ENCODE measurements around the gene HEMK1. TPM values are rescaled to one million over a fixed set of nuclear protein-coding genes. Genes with fewer than 3 reads are reported as not detected.

Gene HEMK1
- total and polyA plus RNA-seq, 2 of the 4 experiments (the other 2 are of a cell fraction): 17.2 to 20.8 TPM

DNA sequence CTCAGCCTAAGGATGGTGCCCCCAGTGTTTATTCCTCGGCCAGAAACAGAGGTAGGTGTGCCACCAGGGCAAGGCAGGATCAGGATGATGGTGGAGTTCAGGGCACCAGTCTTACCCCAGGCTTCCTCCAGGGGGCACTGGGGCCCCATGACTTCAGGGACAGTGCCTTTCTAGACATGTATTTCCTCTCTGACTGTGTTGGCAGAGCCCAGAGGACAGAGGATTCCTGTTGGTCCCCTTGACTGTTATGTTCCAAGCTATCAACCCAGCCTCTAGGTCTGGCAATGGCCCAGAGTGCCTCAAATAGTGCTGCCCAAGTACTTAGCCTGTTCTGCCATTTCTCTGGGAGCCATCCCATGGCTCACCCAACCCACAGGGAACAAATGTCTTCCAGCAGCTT lies 2.8 kb downstream of the HEMK1 start:
- WGBS, 2 experiments (ENCODE audit: extremely low coverage in 2 of 2, insufficient read length in 1 of 2): 0% methylated on average over 1 of the region's 1 CpG; no CpG with 5 or more reads in 1 of the 2 experiments
- CTCF ChIA-PET: interaction anchor here (0.9 to 2.5 kb wide), 5 partner anchors 17 to 104 kb away, joined by 3 to 20 read pairs (median 4); partner anchors contain the start of gene CISH

More for the DNA sequence above, 2.8 kb downstream of the HEMK1 start:
- Histone ChIP-seq H2BK15ac (ENCODE audit: low read depth, low read length) (no peak overlapping the region), H2BK20ac (ENCODE audit: low read depth, low read length) (no peak overlapping the region), H3K4me3 (ENCODE audit: insufficient read depth, low read depth, low read length) (no peak overlapping the region), H3K9ac (ENCODE audit: low read depth, low read length) (no peak overlapping the region), H3K4ac (ENCODE audit: low read depth, low read length) (no peak overlapping the region), H3K36me3 (ENCODE audit: control insufficient read depth, insufficient read depth, low read length) (peaks cover 17% of the 10 kb centered on the region; the same call in 1 of the 2 replicates), H3K27me3 (ENCODE audit: control insufficient read depth, insufficient read depth, low read length) (no peaks in the 10 kb centered on the region), H2AFZ (replicated peaks; ENCODE audit: low read length, poor library complexity) (peak overlapping the region; percentile 34), H4K8ac (ENCODE audit: low read depth in 2 of 2, low read length in 2 of 2) (no peak overlapping the region), H3K56ac (ENCODE audit: extremely low read depth, insufficient read depth, low read length) (no peak overlapping the region), H3K9me1 (ENCODE audit: insufficient read depth, low read length) (peaks cover 9% of the 10 kb centered on the region), H2AK5ac (ENCODE audit: low read depth, low read length) (peak overlapping the region; percentile 68; the same call in 1 of the 2 replicates), H3K23ac (ENCODE audit: low read depth, low read length) (no peak overlapping the region), H2AK9ac (replicated peaks; ENCODE audit: low read depth, low read length, poor library complexity) (peak overlapping the region; percentile 91), H3K27ac (ENCODE audit: insufficient read depth, low read length) (no peak overlapping the region), H4K20me1 (ENCODE audit: insufficient read depth, low read length) (no peaks in the 10 kb centered on the region), H2BK5ac (ENCODE audit: low read depth, low read length, poor library complexity, severe bottlenecking) (no peak overlapping the region), H3K14ac (replicated peaks; ENCODE audit: low read depth, low read length) (no peak overlapping the region), H4K5ac (ENCODE audit: low read depth, low read length) (no peak overlapping the region), H4K91ac (ENCODE audit: insufficient read depth, low read depth, low read length) (no peak overlapping the region), H3K18ac (ENCODE audit: low read depth, low read length) (no peak overlapping the region), H2BK120ac (ENCODE audit: low read depth, low read length) (no peak overlapping the region), H3K9me3 (ENCODE audit: control insufficient read depth, insufficient read depth, low read length) (no peaks in the 10 kb centered on the region), H3K79me1 (ENCODE audit: low read depth in 1 of 2, low read length in 2 of 2) (peaks cover 13 to 40% of the 10 kb centered on the region in 2 experiments; a peak in 3 of 4 replicates), H3K4me2 (ENCODE audit: low read depth, low read length) (no peak overlapping the region), H3K4me1 (ENCODE audit: control insufficient read depth, insufficient read depth, low read length) (peaks cover 5% of the 10 kb centered on the region)
- DNase-seq (peak; percentile 59), ATAC-seq (ENCODE audit: low read depth) (peak; percentile 32)
- intact Hi-C loops (cut with micrococcal nuclease) (loop anchor here (1.0 kb wide), 2 partner anchors 29 to 42 kb away; no protein-coding TSS in a partner anchor), in situ Hi-C loops (cut with MboI; ENCODE audit: low sequenced_read_pairs) (loop anchor here (5.0 kb wide), 2 partner anchors 40 to 800 kb away; partner anchors contain the start of gene CISH), dilution Hi-C loops (cut with HindIII; ENCODE audit: low sequenced_read_pairs, unreplicated experiment) (no loop called here)
- no TSS peak for BruUV-seq (replicated peaks)
- POLR2A ChIA-PET (ENCODE audit: unreplicated experiment): no interaction called here
- peak; percentile 93 for TF ChIP-seq CTCF (conservative IDR thresholded peaks at IDR 0.05; ENCODE audit: low read depth, low read length)
- TF ChIP-seq SMC3 (IDR thresholded peaks at IDR 0.05; ENCODE audit: low read depth, low read length): peak; percentile 99
- TF ChIP-seq MAFK (IDR thresholded peaks at IDR 0.05; ENCODE audit: low read depth, low read length): no peak
- TF ChIP-seq RAD21 (IDR thresholded peaks at IDR 0.05; ENCODE audit: low read length): peak; percentile 95
